ENCODE measurements around the gene QRICH1. TPM values are rescaled to one million over a fixed set of nuclear protein-coding genes. Genes with fewer than 3 reads are reported as not detected.

The QRICH1 gene
- total and polyA plus RNA-seq, 2 of the 4 experiments (the other 2 are of a cell fraction): 62.7 to 77.3 TPM

- H3K36me3 ChIP-seq (ENCODE audit: control insufficient read depth, insufficient read depth, low read length): peaks cover 6% of the 10 kb centered on the region; the same call in 1 of the 2 replicates
- in situ Hi-C loops (cut with MboI; ENCODE audit: low sequenced_read_pairs): no loop called here
- dilution Hi-C loops (cut with HindIII; ENCODE audit: low sequenced_read_pairs, unreplicated experiment): no loop called here
- TF ChIP-seq USF2 (IDR thresholded peaks at IDR 0.05; ENCODE audit: low read depth, low read length): no peak
- no peak for TF ChIP-seq RCOR1 (IDR thresholded peaks at IDR 0.05; ENCODE audit: insufficient replicate concordance, low read length)
- no peak for TF ChIP-seq CHD1 (IDR thresholded peaks at IDR 0.05; ENCODE audit: low read depth, low read length)
- TF ChIP-seq RFX5 (IDR thresholded peaks at IDR 0.05; ENCODE audit: low read depth, low read length): no peak
- no peak for TF ChIP-seq POLR2A (IDR thresholded peaks at IDR 0.05; ENCODE audit: low read depth, low read length)
- TF ChIP-seq NFE2L2 (IDR thresholded peaks at IDR 0.05; ENCODE audit: low read depth, low read length): no peak
- no peak for TF ChIP-seq ELK1 (IDR thresholded peaks at IDR 0.05; ENCODE audit: borderline replicate concordance, low read depth, low read length)
- TF ChIP-seq CEBPB (IDR thresholded peaks at IDR 0.05; ENCODE audit: low read depth, low read length): no peak
- no peak for TF ChIP-seq MXI1 (IDR thresholded peaks at IDR 0.05; ENCODE audit: borderline replicate concordance, low read depth, low read length)
- no peak for TF ChIP-seq FOS (IDR thresholded peaks at IDR 0.05; ENCODE audit: low read depth, low read length)
- no peak for TF ChIP-seq SMC3 (IDR thresholded peaks at IDR 0.05; ENCODE audit: low read depth, low read length)
- no peak for TF ChIP-seq MAFK (IDR thresholded peaks at IDR 0.05; ENCODE audit: low read depth, low read length)
- TF ChIP-seq RAD21 (IDR thresholded peaks at IDR 0.05; ENCODE audit: low read length): no peak
- TF ChIP-seq BHLHE40 (IDR thresholded peaks at IDR 0.05; ENCODE audit: low read depth, low read length): no peak
- no peak for TF ChIP-seq CTCF (conservative IDR thresholded peaks at IDR 0.05; ENCODE audit: low read depth, low read length)
- TF ChIP-seq MAZ (IDR thresholded peaks at IDR 0.05; ENCODE audit: borderline replicate concordance, low read depth, low read length): no peak
- no peak for ATAC-seq (ENCODE audit: low read depth)
- no peak overlapping the region for H4K8ac ChIP-seq (ENCODE audit: low read depth in 2 of 2, low read length in 2 of 2)
- no TSS peak for BruUV-seq (replicated peaks)
- no peak overlapping the region for H2AFZ ChIP-seq (replicated peaks; ENCODE audit: low read length, poor library complexity)
- no peak overlapping the region for H3K4ac ChIP-seq (ENCODE audit: low read depth, low read length)
- no peak overlapping the region for H3K9ac ChIP-seq (ENCODE audit: low read depth, low read length)
- ChIA-PET CTCF (no interaction called here), POLR2A (ENCODE audit: unreplicated experiment) (no interaction called here)
- no peak overlapping the region for H3K14ac ChIP-seq (replicated peaks; ENCODE audit: low read depth, low read length)
- no peaks in the 10 kb centered on the region for H3K9me3 ChIP-seq (ENCODE audit: control insufficient read depth, insufficient read depth, low read length)
- no peak overlapping the region for H2BK5ac ChIP-seq (ENCODE audit: low read depth, low read length, poor library complexity, severe bottlenecking)
- H2BK120ac ChIP-seq (ENCODE audit: low read depth, low read length): no peak overlapping the region
- no peak overlapping the region for H3K4me3 ChIP-seq (ENCODE audit: insufficient read depth, low read depth, low read length)
- no peak overlapping the region for H2BK15ac ChIP-seq (ENCODE audit: low read depth, low read length)
- H3K4me1 ChIP-seq (ENCODE audit: control insufficient read depth, insufficient read depth, low read length): no peaks in the 10 kb centered on the region
- no peaks in the 10 kb centered on the region; the same call in 1 of the 2 replicates for H4K20me1 ChIP-seq (ENCODE audit: insufficient read depth, low read length)
- DNase-seq: no peak
- no peak overlapping the region for H2BK20ac ChIP-seq (ENCODE audit: low read depth, low read length)
- no peaks in the 10 kb centered on the region; the same call in 1 of the 2 replicates for H3K9me1 ChIP-seq (ENCODE audit: insufficient read depth, low read length)
- no peak overlapping the region for H3K23ac ChIP-seq (ENCODE audit: low read depth, low read length)
- no peak overlapping the region for H4K91ac ChIP-seq (ENCODE audit: insufficient read depth, low read depth, low read length)
- H3K79me1 ChIP-seq (ENCODE audit: low read depth in 1 of 2, low read length in 2 of 2): peaks cover 32 to 41% of the 10 kb centered on the region in 2 experiments
- H2AK9ac ChIP-seq (replicated peaks; ENCODE audit: low read depth, low read length, poor library complexity): no peak overlapping the region
- intact Hi-C loops (cut with micrococcal nuclease): no loop called here
- no peak overlapping the region for H2AK5ac ChIP-seq (ENCODE audit: low read depth, low read length)
- H3K56ac ChIP-seq (ENCODE audit: extremely low read depth, insufficient read depth, low read length): no peak overlapping the region
- no peaks in the 10 kb centered on the region for H3K27me3 ChIP-seq (ENCODE audit: control insufficient read depth, insufficient read depth, low read length)
- 77% methylated on average over 3 of the region's 8 CpGs; no CpG with 5 or more reads in 1 of the 2 experiments for WGBS, 2 experiments (ENCODE audit: extremely low coverage in 2 of 2, insufficient read length in 1 of 2)
- no peak overlapping the region for H3K27ac ChIP-seq (ENCODE audit: insufficient read depth, low read length)
- H3K18ac ChIP-seq (ENCODE audit: low read depth, low read length): no peak overlapping the region
- H4K5ac ChIP-seq (ENCODE audit: low read depth, low read length): no peak overlapping the region
- no peak overlapping the region for H3K4me2 ChIP-seq (ENCODE audit: low read depth, low read length)
Measured at GRCh38 chr3:48999085-48999858, 94.6 kb downstream of the QRICH1 start.
